Prostate gland (tissue), 2 donors: Measurements from ENCODE around the gene SMIM44. TPM values are rescaled to one million over a fixed set of nuclear protein-coding genes. Genes with fewer than 3 reads are reported as not detected.
A peak's percentile ranks its signal among the peaks of the same experiment; 100 is the strongest.

Experiments
- DNase-seq: peaks from one replicate; pipeline ENCODE4 v3.0.0-alpha.2; 2019; ENCODE audit warnings: low spot score
- H3K27ac ChIP-seq, 2 donors: fragments of 200-600 bp; sonication (generic); 2 replicates each; pipeline ENCODE4 v1.5.1; 2017 to 2019
- H3K27me3 ChIP-seq: fragments of 200-600 bp; sonication (generic); replicated peaks from 2 replicates; pipeline ENCODE4 v1.5.1; 2019; ENCODE audit not compliant: insufficient read depth
- H3K36me3 ChIP-seq, 2 donors: fragments of 200-600 bp; sonication (generic); 1 replicate in 1 of 2; 2 replicates in 1 of 2; pipeline versions ENCODE4 v1.5.1 to v1.8.1; 2017 to 2019
- H3K4me1 ChIP-seq: fragments of 200-600 bp; sonication (generic); replicated peaks from 2 replicates; pipeline ENCODE4 v1.5.1; 2019
- H3K4me3 ChIP-seq, 2 donors: fragments of 200-600 bp; sonication (generic); 2 replicates each; pipeline ENCODE4 v1.5.1; 2017 to 2019
- H3K9me3 ChIP-seq: fragments of 200-600 bp; sonication (generic); 2 replicates; pipeline ENCODE4 v1.5.1; 2017
- CTCF ChIP-seq, 4 experiments: fragments of 200-600 bp in 2 of 4; fragments of 450-650 bp in 2 of 4; sonication (generic) in 2 of 4; IDR thresholded peaks; 1 replicate in 3 of 4; 2 replicates in 1 of 4; pipeline ENCODE4 v1.5.1; 2016 to 2019; ENCODE audit warnings: antibody characterized with exemption in 4 of 4, mild to moderate bottlenecking in 2 of 4, moderate library complexity in 2 of 4
- POLR2A ChIP-seq: fragments of 450-650 bp; IDR thresholded peaks from one replicate; pipeline ENCODE4 v1.6.1; 2016; ENCODE audit warnings: antibody characterized with exemption, mild to moderate bottlenecking
- POLR2AphosphoS5 ChIP-seq: sonication (generic); formaldehyde crosslinking; IDR thresholded peaks from one replicate; pipeline ENCODE4 v1.6.1; 2017; ENCODE audit warnings: antibody characterized with exemption
- WGBS: methylation state at CpG from one replicate; pipeline ENCODE4 v1.1.5; 2018; 5-methylcytosine and 5-hydroxymethylcytosine counted together
- intact Hi-C: fragments of 100-400 bp; cut with DNase I; formaldehyde crosslinking; loops from one replicate; pipeline ENCODE4 v1.14.2; 2022
- total RNA-seq, 2 donors: library from RNA; depleted of rRNA; stranded (reverse); fragments of >200 nt; gene quantifications; one replicate each; pipeline ENCODE4 v1.1.0, GENCODE V29; 2016

SMIM44 gene
- total RNA-seq, 2 donors from 2014 or later: 1.7 TPM; not detected in 1

- TF ChIP-seq POLR2AphosphoS5 (no peak), CTCF (IDR thresholded peaks at IDR 0.05) (no peak)
- Histone ChIP-seq H3K36me3 (no peaks in the 10 kb centered on the region), H3K27ac (no peak overlapping the region), H3K4me1 (no peaks in the 10 kb centered on the region), H3K4me3 (no peak overlapping the region), H3K27me3 (no peaks in the 10 kb centered on the region), H3K9me3 (no peaks in the 10 kb centered on the region)
- intact Hi-C loops: no loop called here
- no peak for DNase-seq
- WGBS: 87% methylated on average over 2 of the region's 2 CpGs
These were observed 6.4 kb downstream of the SMIM44 start for GRCh38 chr19:3476830-3477229.

GRCh38 chr19:3475449-3475848 lies 7.8 kb downstream of the SMIM44 start:
- WGBS: 94% methylated on average over 4 of the region's 4 CpGs

GRCh38 chr19:3474614-3475013 lies 8.6 kb downstream of the SMIM44 start:
- no peak overlapping the region for H3K4me3 ChIP-seq
- H3K27ac ChIP-seq: no peak overlapping the region
- no peaks in the 10 kb centered on the region for H3K4me1 ChIP-seq
- no peak for DNase-seq
- H3K9me3 ChIP-seq: no peaks in the 10 kb centered on the region
- no peak for TF ChIP-seq POLR2A
- no peak for TF ChIP-seq POLR2AphosphoS5
- TF ChIP-seq CTCF (IDR thresholded peaks at IDR 0.05): no peak
- intact Hi-C loops: no loop called here
- no peaks in the 10 kb centered on the region for H3K27me3 ChIP-seq
- WGBS: 74% methylated on average over 2 of the region's 2 CpGs
- H3K36me3 ChIP-seq: no peaks in the 10 kb centered on the region

More at GRCh38 chr19:3475449-3475848, 7.8 kb downstream of the SMIM44 start:
- Histone ChIP-seq H3K9me3 (no peaks in the 10 kb centered on the region), H3K36me3 (no peaks in the 10 kb centered on the region), H3K4me3 (no peak overlapping the region), H3K27ac (no peak overlapping the region), H3K27me3 (no peaks in the 10 kb centered on the region), H3K4me1 (no peaks in the 10 kb centered on the region)
- intact Hi-C loops: no loop called here
- DNase-seq: no peak
- TF ChIP-seq POLR2AphosphoS5 (no peak), POLR2A (no peak), CTCF (IDR thresholded peaks at IDR 0.05) (no peak)

GRCh38 chr19:3474010-3474409 lies 9.2 kb downstream of the SMIM44 start:
- Histone ChIP-seq H3K4me3 (no peak overlapping the region), H3K36me3 (no peaks in the 10 kb centered on the region), H3K27ac (no peak overlapping the region), H3K27me3 (no peaks in the 10 kb centered on the region), H3K4me1 (no peaks in the 10 kb centered on the region), H3K9me3 (no peaks in the 10 kb centered on the region)
- intact Hi-C loops: no loop called here
- DNase-seq: no peak
- TF ChIP-seq POLR2AphosphoS5 (no peak), POLR2A (no peak)
- 63% methylated on average over 8 of the region's 8 CpGs for WGBS

- intact Hi-C loops: loop anchor here (2.0 kb wide), 1 partner anchor 147 kb away; no protein-coding TSS in a partner anchor
- TF ChIP-seq POLR2A (no peak), CTCF (IDR thresholded peaks at IDR 0.05) (peak; percentile 75 to 90 (median 83))
- H3K27me3 ChIP-seq: no peaks in the 10 kb centered on the region
- no peaks in the 10 kb centered on the region for H3K36me3 ChIP-seq
- no peak overlapping the region for H3K27ac ChIP-seq
- DNase-seq: peak; percentile 19
- no peaks in the 10 kb centered on the region for H3K9me3 ChIP-seq
- 20% methylated on average over 24 of the region's 24 CpGs for WGBS
- H3K4me1 ChIP-seq: no peaks in the 10 kb centered on the region
- H3K4me3 ChIP-seq: no peak overlapping the region
These were observed 11.1 kb downstream of the SMIM44 start for GRCh38 chr19:3471954-3472655.
